Common myeloid progenitor, CD34-positive (primary cell): ENCODE measurements around the gene SSH3.

Source experiments
- CTCF ChIA-PET: fragments of 350-600 bp; sonication (Branson Sonifier 250); formaldehyde crosslinking; loops from one replicate; lab custom pipeline; 2021; ENCODE audit warnings: antibody characterized with exemption; lab: Charles Lee
- POLR2A ChIA-PET: fragments of 350-600 bp; sonication (Branson Sonifier 250); formaldehyde crosslinking; loops from one replicate; lab custom pipeline; 2021; ENCODE audit warnings: antibody characterized with exemption; lab: Charles Lee
- DNase-seq, 3 donors: peaks; one replicate each; pipeline versions ENCODE4 v3.0.0 to v3.0.0-alpha.2; 2013
- H3K27ac ChIP-seq, 2 experiments: 1 replicate in 1 of 2; 2 replicates in 1 of 2; pipeline ENCODE4 v1.7.0; 2013; ENCODE audit warnings: inconsistent platforms in 2 of 2, low read length in 2 of 2, mild to moderate bottlenecking in 2 of 2, low read depth in 1 of 2, moderate library complexity in 1 of 2; ENCODE audit not compliant: severe bottlenecking in 2 of 2, insufficient read depth in 1 of 2, poor library complexity in 1 of 2
- H3K27me3 ChIP-seq, 5 experiments: replicated peaks in 2 of 5; 1 replicate in 3 of 5; 2 replicates in 2 of 5; pipeline versions ENCODE4 v1.6.1 to v1.7.0; 2013; ENCODE audit warnings: low read length in 4 of 5, mild to moderate bottlenecking in 2 of 5, moderate library complexity in 2 of 5, inconsistent platforms in 1 of 5; ENCODE audit not compliant: insufficient read depth in 5 of 5, control insufficient read depth in 4 of 5
- H3K36me3 ChIP-seq, 4 experiments: 1 replicate in 2 of 4; 2 replicates in 2 of 4; pipeline versions ENCODE4 v1.6.1 to v1.7.0; 2013; ENCODE audit warnings: low read length in 3 of 4, control low read depth in 1 of 4, mild to moderate bottlenecking in 1 of 4; ENCODE audit not compliant: control insufficient read depth in 4 of 4, insufficient read depth in 4 of 4
- H3K4me1 ChIP-seq, 4 experiments: 1 replicate in 3 of 4; 2 replicates in 1 of 4; pipeline versions ENCODE4 v1.6.1 to v1.7.1; 2013; ENCODE audit warnings: low read length in 3 of 4, mild to moderate bottlenecking in 3 of 4, control low read depth in 1 of 4, inconsistent platforms in 1 of 4, moderate library complexity in 1 of 4; ENCODE audit not compliant: control insufficient read depth in 4 of 4, insufficient read depth in 4 of 4; ENCODE audit errors: control extremely low read depth in 1 of 4
- H3K4me3 ChIP-seq, 7 experiments: 1 replicate in 4 of 7; 2 replicates in 3 of 7; pipeline versions ENCODE4 v1.5.1 to v1.7.0; 2013; ENCODE audit warnings: mild to moderate bottlenecking in 7 of 7, low read length in 6 of 7, moderate library complexity in 6 of 7, inconsistent platforms in 2 of 7, low read depth in 2 of 7, control low read depth in 1 of 7; ENCODE audit not compliant: insufficient read depth in 4 of 7, control insufficient read depth in 1 of 7; ENCODE audit errors: extremely low read depth in 1 of 7
- H3K9me3 ChIP-seq, 5 experiments: 1 replicate in 4 of 5; 2 replicates in 1 of 5; pipeline versions ENCODE4 v1.6.1 to v1.7.1; 2013; ENCODE audit warnings: low read length in 4 of 5, mild to moderate bottlenecking in 2 of 5, inconsistent platforms in 1 of 5, low read depth in 1 of 5, moderate library complexity in 1 of 5; ENCODE audit not compliant: control insufficient read depth in 4 of 5, insufficient read depth in 2 of 5; ENCODE audit errors: control extremely low read depth in 1 of 5
- WGBS: methylation state at CpG from one replicate; pipeline ENCODE4 v1.1.5; 2013; ENCODE audit not compliant: insufficient coverage; 5-methylcytosine and 5-hydroxymethylcytosine counted together

The SSH3 gene

GRCh38 chr11:67267188-67268080 lies 35.9 kb upstream of the SSH3 start:
- under 1% methylated on average over 22 of the region's 30 CpGs for WGBS
- H3K9me3 ChIP-seq: no peaks in the 10 kb centered on the region
- peaks cover 6 to 78% (median 76%) of the 10 kb centered on the region in 4 experiments for H3K4me1 ChIP-seq
- ChIA-PET POLR2A (interaction anchor here (0.9 to 9.0 kb wide), 6 partner anchors 11 to 50 kb away, joined by 3 to 147 read pairs (median 16); partner anchors contain the start of genes ANKRD13D and SSH3), CTCF (interaction anchor here (0.7 to 7.8 kb wide), 13 partner anchors 10 to 115 kb away, joined by 3 to 64 read pairs (median 7); partner anchors contain the start of gene ANKRD13D)
- DNase-seq: no peak
- no peaks in the 10 kb centered on the region for H3K27me3 ChIP-seq
- peak overlapping the region; percentile 75 to 87 for H3K27ac ChIP-seq
- H3K36me3 ChIP-seq: peaks cover 0 to 53% (median 20%) of the 10 kb centered on the region in 4 experiments
- H3K4me3 ChIP-seq: peak overlapping the region; percentile 74 to 99 (median 91)

GRCh38 chr11:67268081-67268961 lies 35.0 kb upstream of the SSH3 start:
- ChIA-PET POLR2A (interaction anchor here (1.6 to 9.0 kb wide), 4 partner anchors 10 to 50 kb away, joined by 6 to 147 read pairs (median 42); partner anchors contain the start of gene ANKRD13D), CTCF (interaction anchor here (0.7 to 7.8 kb wide), 13 partner anchors 9 to 114 kb away, joined by 3 to 64 read pairs (median 6); partner anchors contain the start of gene ANKRD13D)
- WGBS: 0% methylated on average over 14 of the region's 21 CpGs
- H3K27ac ChIP-seq: peak overlapping the region; percentile 75 to 87
- DNase-seq: peak; percentile 79 to 95 (median 93)
- no peaks in the 10 kb centered on the region for H3K27me3 ChIP-seq
- peak overlapping the region; percentile 74 to 99 (median 91) for H3K4me3 ChIP-seq
- peaks cover 8 to 78% (median 76%) of the 10 kb centered on the region in 4 experiments for H3K4me1 ChIP-seq
- peaks cover 0 to 62% (median 27%) of the 10 kb centered on the region in 4 experiments for H3K36me3 ChIP-seq
- H3K9me3 ChIP-seq: no peaks in the 10 kb centered on the region

GRCh38 chr11:67268962-67269268 lies 34.4 kb upstream of the SSH3 start:
- Histone ChIP-seq H3K9me3 (no peaks in the 10 kb centered on the region), H3K4me1 (peaks cover 8 to 78% (median 76%) of the 10 kb centered on the region in 4 experiments), H3K27me3 (no peaks in the 10 kb centered on the region), H3K27ac (peak overlapping the region in 1 of 2 experiments; percentile 81), H3K4me3 (peak overlapping the region in 6 of 7 experiments; percentile 65 to 99 (median 94)), H3K36me3 (peaks cover 0 to 68% (median 27%) of the 10 kb centered on the region in 4 experiments)
- ChIA-PET CTCF (interaction anchor here (1.0 to 7.8 kb wide), 6 partner anchors 9 to 52 kb away, joined by 3 to 64 read pairs (median 24); partner anchors contain the start of gene ANKRD13D), POLR2A (interaction anchor here (3.2 to 9.0 kb wide), 3 partner anchors 10 to 49 kb away, joined by 26 to 147 read pairs (median 58); partner anchors contain the start of gene ANKRD13D)
- 64% methylated on average over 10 of the region's 13 CpGs for WGBS
- no peak for DNase-seq

GRCh38 chr11:67269401-67270255 lies 33.7 kb upstream of the SSH3 start:
- 5% methylated on average over 13 of the region's 15 CpGs for whole genome bisulfite sequencing
- no peak for DNase-seq
- Histone ChIP-seq H3K4me3 (peak overlapping the region in 6 of 7 experiments; percentile 65 to 99 (median 94)), H3K4me1 (peaks cover 9 to 83% (median 81%) of the 10 kb centered on the region in 4 experiments), H3K36me3 (peaks cover 0 to 75% (median 27%) of the 10 kb centered on the region in 4 experiments), H3K27ac (peak overlapping the region; percentile 41 to 81), H3K27me3 (no peaks in the 10 kb centered on the region), H3K9me3 (no peaks in the 10 kb centered on the region)
- CTCF ChIA-PET: interaction anchor here (1.0 to 7.8 kb wide), 5 partner anchors 9 to 46 kb away, joined by 3 to 64 read pairs (median 43); partner anchors contain the start of gene ANKRD13D
- POLR2A ChIA-PET: interaction anchor here (1.6 to 9.0 kb wide), 3 partner anchors 8 to 19 kb away, joined by 4 to 147 read pairs (median 58); partner anchors contain the start of gene ANKRD13D

GRCh38 chr11:67270256-67271204 lies 32.8 kb upstream of the SSH3 start:
- CTCF ChIA-PET: interaction anchor here (1.1 to 8.9 kb wide), 10 partner anchors 7 to 134 kb away, joined by 3 to 69 read pairs (median 6); partner anchors contain the start of genes ANKRD13D, SSH3 and TBC1D10C
- H3K27me3 ChIP-seq: no peaks in the 10 kb centered on the region
- WGBS: 9% methylated on average over 17 of the region's 28 CpGs
- POLR2A ChIA-PET: interaction anchor here (1.0 to 9.0 kb wide), 6 partner anchors 7 to 47 kb away, joined by 3 to 147 read pairs (median 5); partner anchors contain the start of gene ANKRD13D
- peak overlapping the region; percentile 41 to 81 for H3K27ac ChIP-seq
- H3K36me3 ChIP-seq: peaks cover 2 to 84% (median 28%) of the 10 kb centered on the region in 4 experiments
- no peak for DNase-seq
- H3K4me3 ChIP-seq: peak overlapping the region; percentile 27 to 99 (median 91)
- peaks cover 12 to 90% (median 89%) of the 10 kb centered on the region in 4 experiments for H3K4me1 ChIP-seq
- no peaks in the 10 kb centered on the region for H3K9me3 ChIP-seq
